H1 (cell line): ENCODE measurements around the gene SOX8. TPM values are rescaled to one million over a fixed set of nuclear protein-coding genes. Genes with fewer than 3 reads are reported as not detected.

Experiments
- CTCF ChIA-PET: fragments of 300-600 bp; sonication (Branson Sonifier 250); formaldehyde crosslinking; loops from one replicate; lab custom pipeline; 2021; ENCODE audit not compliant: partially characterized antibody; lab: Charles Lee
- POLR2A ChIA-PET: fragments of 300-600 bp; sonication (Branson Sonifier 250); formaldehyde crosslinking; loops from one replicate; lab custom pipeline; 2021; ENCODE audit warnings: inconsistent platforms; ENCODE audit not compliant: partially characterized antibody; lab: Charles Lee
- DNase-seq, 2 experiments: peaks; one replicate each; pipeline versions ENCODE4 v3.0.0 to v3.0.0-alpha.2; 2010 to 2022; ENCODE audit warnings: low spot score in 2 of 2, low read depth in 1 of 2, mixed read lengths in 1 of 2
- FAIRE-seq: peaks from 2 replicates; lab custom pipeline; 2011; peaks lifted over from hg19 to GRCh38; lab: Jason Lieb, UNC
- H2AFZ ChIP-seq: 2 replicates; pipeline ENCODE4 v1.8.1; 2012; ENCODE audit warnings: low read length, inconsistent platforms
- H2AK5ac ChIP-seq: 2 replicates; pipeline ENCODE4 v1.6.1; 2013; ENCODE audit warnings: low read depth, low read length
- H2BK120ac ChIP-seq: replicated peaks from 2 replicates; pipeline ENCODE3; 2013; ENCODE audit warnings: low read depth, low read length, inconsistent platforms
- H2BK12ac ChIP-seq: 2 replicates; pipeline ENCODE4 v1.6.1; 2013; ENCODE audit warnings: low read depth, low read length
- H2BK15ac ChIP-seq: 2 replicates; pipeline ENCODE4 v1.6.1; 2013; ENCODE audit warnings: low read length
- H2BK20ac ChIP-seq: 2 replicates; pipeline ENCODE4 v1.6.1; 2013; ENCODE audit warnings: low read length
- H2BK5ac ChIP-seq: 2 replicates; pipeline ENCODE4 v1.6.1; 2013; ENCODE audit warnings: low read depth, low read length
- H3K14ac ChIP-seq: 2 replicates; pipeline ENCODE4 v1.6.1; 2013; ENCODE audit warnings: inconsistent platforms; ENCODE audit not compliant: insufficient read length
- H3K18ac ChIP-seq: 2 replicates; pipeline ENCODE4 v1.6.1; 2013; ENCODE audit warnings: low read length; ENCODE audit errors: extremely low read depth
- H3K23ac ChIP-seq: 2 replicates; pipeline ENCODE4 v1.6.1; 2013; ENCODE audit warnings: inconsistent platforms; ENCODE audit not compliant: insufficient read length
- H3K23me2 ChIP-seq: 2 replicates; pipeline ENCODE4 v1.6.1; 2013; ENCODE audit warnings: low read depth, low read length
- H3K27ac ChIP-seq: 2 replicates; pipeline ENCODE4 v1.6.1; 2011; ENCODE audit warnings: low read depth, low read length, inconsistent platforms
- H3K27me3 ChIP-seq, 4 experiments: replicated peaks in 1 of 4; 1 replicate in 1 of 4; 2 replicates in 3 of 4; pipeline versions ENCODE4 v1.6.1 to v1.8.1; 2011 to 2013; ENCODE audit warnings: low read length in 3 of 4, mild to moderate bottlenecking in 3 of 4, inconsistent platforms in 2 of 4, mixed read lengths in 2 of 4, moderate library complexity in 1 of 4; ENCODE audit not compliant: control insufficient read depth in 3 of 4, insufficient read depth in 3 of 4; ENCODE audit errors: extremely low read depth in 1 of 4
- H3K36me3 ChIP-seq, 4 experiments: 2 replicates each; pipeline versions ENCODE4 v1.6.1 to v1.8.1; 2011 to 2013; ENCODE audit warnings: mild to moderate bottlenecking in 4 of 4, low read length in 3 of 4, moderate library complexity in 2 of 4, control low read depth in 1 of 4, inconsistent platforms in 1 of 4; ENCODE audit not compliant: insufficient read depth in 4 of 4, control insufficient read depth in 2 of 4
- H3K4ac ChIP-seq: replicated peaks from 2 replicates; pipeline ENCODE3; 2013; ENCODE audit warnings: low read length, low read depth, mixed read lengths, inconsistent platforms; ENCODE audit not compliant: insufficient read length
- H3K4me1 ChIP-seq, 4 experiments: replicated peaks in 1 of 4; 1 replicate in 1 of 4; 2 replicates in 3 of 4; pipeline versions ENCODE4 v1.6.1 to v1.8.1; 2011 to 2013; ENCODE audit warnings: low read length in 3 of 4, inconsistent platforms in 2 of 4, mixed read lengths in 1 of 4; ENCODE audit not compliant: insufficient read depth in 4 of 4, control insufficient read depth in 3 of 4
- H3K4me2 ChIP-seq, 2 experiments: 2 replicates each; pipeline versions ENCODE4 v1.6.1 to v1.8.1; 2011 to 2013; ENCODE audit warnings: low read depth in 2 of 2, low read length in 2 of 2, control low read depth in 1 of 2, inconsistent platforms in 1 of 2, mild to moderate bottlenecking in 1 of 2; ENCODE audit not compliant: insufficient read depth in 1 of 2
- H3K4me3 ChIP-seq, 4 experiments: fragments of 200-600, 300-600 bp in 1 of 4; sonication (generic), shearing (Covaris generic), sonication (Bioruptor Twin) in 1 of 4; 2 replicates each; pipeline versions ENCODE4 v1.5.1 to v1.8.1; 2011 to 2016; ENCODE audit warnings: low read length in 4 of 4, low read depth in 3 of 4, control low read depth in 2 of 4, inconsistent platforms in 2 of 4, mild to moderate bottlenecking in 2 of 4, mixed read lengths in 1 of 4, moderate library complexity in 1 of 4; ENCODE audit not compliant: insufficient read depth in 2 of 4; ENCODE audit errors: extremely low read depth in 1 of 4
- H3K56ac ChIP-seq: replicated peaks from 2 replicates; pipeline ENCODE3; 2013; ENCODE audit warnings: low read depth, mild to moderate bottlenecking, mixed read lengths, low read length, inconsistent platforms; ENCODE audit not compliant: insufficient read length
- H3K79me1 ChIP-seq: 2 replicates; pipeline ENCODE4 v1.6.1; 2013; ENCODE audit warnings: low read depth, low read length, control low read depth
- H3K79me2 ChIP-seq, 2 experiments: 2 replicates each; pipeline versions ENCODE4 v1.6.1 to v1.8.1; 2012 to 2013; ENCODE audit warnings: low read length in 2 of 2, mild to moderate bottlenecking in 2 of 2, inconsistent platforms in 1 of 2; ENCODE audit not compliant: insufficient read depth in 2 of 2, control insufficient read depth in 1 of 2
- H3K9ac ChIP-seq, 4 experiments: replicated peaks in 1 of 4; 1 replicate in 1 of 4; 2 replicates in 3 of 4; pipeline versions ENCODE4 v1.6.1 to v1.8.1; 2011 to 2013; ENCODE audit warnings: low read depth in 3 of 4, low read length in 3 of 4, control low read depth in 2 of 4, mild to moderate bottlenecking in 2 of 4, moderate library complexity in 2 of 4, inconsistent platforms in 1 of 4; ENCODE audit errors: extremely low read depth in 1 of 4
- H3K9me3 ChIP-seq, 2 experiments: 2 replicates each; pipeline versions ENCODE4 v1.6.1 to v1.8.1; 2012 to 2013; ENCODE audit warnings: mild to moderate bottlenecking in 2 of 2, moderate library complexity in 2 of 2, control low read depth in 1 of 2, inconsistent platforms in 1 of 2, low read depth in 1 of 2, low read length in 1 of 2, mixed read lengths in 1 of 2; ENCODE audit not compliant: insufficient read depth in 2 of 2
- H4K20me1 ChIP-seq, 2 experiments: replicated peaks in 1 of 2; 2 replicates each; pipeline versions ENCODE3 to v1.8.1; 2011 to 2013; ENCODE audit warnings: inconsistent platforms in 2 of 2, low read length in 2 of 2, mild to moderate bottlenecking in 1 of 2; ENCODE audit not compliant: insufficient read depth in 2 of 2, control insufficient read depth in 1 of 2
- H4K5ac ChIP-seq: 2 replicates; pipeline ENCODE4 v1.6.1; 2013; ENCODE audit warnings: low read length, low read depth, mixed read lengths, inconsistent platforms; ENCODE audit not compliant: insufficient read length
- H4K8ac ChIP-seq: 2 replicates; pipeline ENCODE4 v1.8.0; 2013; ENCODE audit warnings: mild to moderate bottlenecking, moderate library complexity, low read length, inconsistent platforms; ENCODE audit not compliant: insufficient read depth; ENCODE audit errors: extremely low read depth
- H4K91ac ChIP-seq: replicated peaks from 2 replicates; pipeline ENCODE3; 2013; ENCODE audit warnings: low read length, mixed read lengths, inconsistent platforms; ENCODE audit not compliant: insufficient read length
- ATF2 ChIP-seq: IDR thresholded peaks from 2 replicates; pipeline ENCODE4 v1.6.1; 2012; ENCODE audit warnings: low read length, inconsistent platforms
- CEBPB ChIP-seq: IDR thresholded peaks from 2 replicates; pipeline ENCODE4 v1.6.1; 2012; ENCODE audit warnings: low read depth, low read length
- EP300 ChIP-seq, 2 experiments: IDR thresholded peaks; 1 replicate in 1 of 2; 2 replicates in 1 of 2; pipeline ENCODE4 v1.6.1; 2011 to 2012; ENCODE audit warnings: low read depth in 2 of 2, low read length in 2 of 2, mild to moderate bottlenecking in 2 of 2, borderline replicate concordance in 1 of 2, inconsistent platforms in 1 of 2, moderate library complexity in 1 of 2
- KDM1A ChIP-seq: fragments of 200-600, 300-600 bp; sonication (generic); IDR thresholded peaks from 2 replicates; pipeline ENCODE4 v1.7.1; 2016; ENCODE audit warnings: mild to moderate bottlenecking, low read length, borderline replicate concordance
- NRF1 ChIP-seq: IDR thresholded peaks from 2 replicates; pipeline ENCODE4 v1.6.1; 2011; ENCODE audit warnings: mild to moderate bottlenecking, low read depth, low read length, improper control_type of control experiment
- POLR2A ChIP-seq, 2 experiments: IDR thresholded peaks; 1 replicate in 1 of 2; 2 replicates in 1 of 2; pipeline ENCODE4 v1.6.1; 2011; ENCODE audit warnings: low read depth in 2 of 2, low read length in 2 of 2, mild to moderate bottlenecking in 2 of 2; ENCODE audit errors: control extremely low read depth in 1 of 2
- RNF2 ChIP-seq: fragments of 200-900, 300-1000 bp; sonication (generic); IDR thresholded peaks from 2 replicates; pipeline ENCODE4 v1.7.1; 2016; ENCODE audit warnings: borderline replicate concordance, low read depth, mild to moderate bottlenecking, antibody characterized with exemption, low read length; ENCODE audit not compliant: poor library complexity, severe bottlenecking; ENCODE audit errors: missing control alignments
- RXRA ChIP-seq: IDR thresholded peaks from 2 replicates; pipeline ENCODE4 v1.6.1; 2011; ENCODE audit warnings: low read depth, mild to moderate bottlenecking, low read length, moderate library complexity; ENCODE audit not compliant: insufficient read depth
- SAP30 ChIP-seq: fragments of 300-600 bp; sonication (generic); IDR thresholded peaks from 2 replicates; pipeline ENCODE4 v1.7.1; 2012; ENCODE audit warnings: low read length, moderate library complexity, mild to moderate bottlenecking, inconsistent platforms; ENCODE audit not compliant: insufficient read depth, insufficient replicate concordance
- WGBS, 2 experiments: shearing (Covaris generic) in 1 of 2; methylation state at CpG; one replicate each; pipeline versions ENCODE4 v1.1.6 to v1.1.7; 2013 to 2015; ENCODE audit warnings: low lambda C conversion rate in 2 of 2, mixed read lengths in 2 of 2, inconsistent platforms in 1 of 2, low coverage in 1 of 2, missing lambda C conversion rate in 1 of 2; ENCODE audit not compliant: insufficient replicate concordance in 2 of 2, insufficient coverage in 1 of 2, insufficient read length in 1 of 2; ENCODE audit errors: extremely low coverage in 1 of 2, missing lambda C conversion rate in 1 of 2; 5-methylcytosine and 5-hydroxymethylcytosine counted together
- polyA plus RNA-seq, 7 experiments: library from polyadenylated mRNA; depleted of rRNA in 3 of 7; stranded (reverse) in 5 of 7; unstranded in 2 of 7; fragments of >200 nt in 5 of 7; fragments of 200-250 nt in 2 of 7; gene quantifications; 1 replicate in 5 of 7; 2 replicates in 1 of 7; 4 replicates in 1 of 7; pipeline versions ENCODE4 v1.2.1 to v1.2.3, GENCODE V29; 2011 to 2013; ENCODE audit warnings: missing spikeins in 2 of 7, mixed read lengths in 2 of 7
- total RNA-seq: library from RNA; stranded (reverse); fragmentation: NEBNext Ultra II Directional; extraction: Animal tissue kit (Norgen Biotek cat#: 25700); gene quantifications from 2 replicates; pipeline ENCODE4 v1.2.1, GENCODE V29; 2021

SOX8 gene
- total and polyA plus RNA-seq, 2 of the 8 experiments (the other 6 are each of a cell fraction or from before 2014, with no cell fraction given): 2.2 to 5.7 TPM

- no peaks in the 10 kb centered on the region; the same call in 1 of the 2 replicates for H3K79me1 ChIP-seq
- H3K36me3 ChIP-seq: no peaks in the 10 kb centered on the region
- H3K56ac ChIP-seq: no peak overlapping the region
- no peaks in the 10 kb centered on the region for H4K20me1 ChIP-seq
- H3K27ac ChIP-seq: no peak overlapping the region
- ChIA-PET CTCF (interaction anchor here (0.8 kb wide), 1 partner anchor 87 kb away, joined by 3 read pairs; no protein-coding TSS in a partner anchor), POLR2A (no interaction called here)
- TF ChIP-seq POLR2A (IDR thresholded peaks at IDR 0.05; ENCODE audit: control extremely low read depth in 1 of 2, low read depth in 2 of 2, low read length in 2 of 2) (no peak), EP300 (IDR thresholded peaks at IDR 0.05; ENCODE audit: borderline replicate concordance in 1 of 2, low read depth in 2 of 2, low read length in 2 of 2) (no peak), SAP30 (no peak), CEBPB (no peak), NRF1 (no peak), RXRA (no peak), RNF2 (no peak), KDM1A (no peak), ATF2 (no peak)
- no peak overlapping the region for H3K4ac ChIP-seq
- peaks cover 0 to 4% of the 10 kb centered on the region in 2 experiments; a peak in 1 of 4 replicates for H3K9me3 ChIP-seq
- H3K4me1 ChIP-seq: peaks cover 0 to 10% (median 6%) of the 10 kb centered on the region in 4 experiments; a peak in 6 of 7 replicates
- no peak overlapping the region for H3K9ac ChIP-seq
- H3K27me3 ChIP-seq: peaks cover 0 to 25% (median 14%) of the 10 kb centered on the region in 4 experiments; a peak in 6 of 7 replicates
- H2AFZ ChIP-seq: no peak overlapping the region
- H3K4me3 ChIP-seq: no peak overlapping the region
- no peak overlapping the region for H3K23ac ChIP-seq
- H3K4me2 ChIP-seq: no peak overlapping the region
- H2BK15ac ChIP-seq: no peak overlapping the region
- no peak overlapping the region for H3K14ac ChIP-seq
- H2BK12ac ChIP-seq: no peak overlapping the region
- no peak overlapping the region for H2AK5ac ChIP-seq
- H3K23me2 ChIP-seq: peaks cover 4% of the 10 kb centered on the region; the same call in 1 of the 2 replicates
- H4K5ac ChIP-seq: no peak overlapping the region
- H2BK20ac ChIP-seq: no peak overlapping the region
- H2BK120ac ChIP-seq: no peak overlapping the region
- WGBS, 2 experiments: 85% methylated on average over 8 of the region's 8 CpGs; no CpG with 5 or more reads in 1 of the 2 experiments
- no peak overlapping the region for H2BK5ac ChIP-seq
- no peak overlapping the region for H4K8ac ChIP-seq
- H3K18ac ChIP-seq: no peak overlapping the region
- no peaks in the 10 kb centered on the region for H3K79me2 ChIP-seq
- DNase-seq (no peak), FAIRE-seq (no peak)
- no peak overlapping the region for H4K91ac ChIP-seq
These were observed 12.9 kb upstream of the SOX8 start for GRCh38 chr16:968620-969019.
